Liver (tissue), 9 donors: ENCODE measurements around the gene LMNTD2. TPM values are rescaled to one million over a fixed set of nuclear protein-coding genes. Genes with fewer than 3 reads are reported as not detected.

Experiments used
- DNase-seq: peaks from one replicate; pipeline ENCODE4 v3.0.0-alpha.2; 2017; ENCODE audit warnings: low spot score
- H3K27ac ChIP-seq, 2 donors: one replicate each; pipeline ENCODE4 v1.7.0; 2013; ENCODE audit warnings: inconsistent platforms in 2 of 2, low read length in 2 of 2, control low read depth in 1 of 2, low read depth in 1 of 2, mild to moderate bottlenecking in 1 of 2
- H3K27me3 ChIP-seq, 4 donors: one replicate each; pipeline versions ENCODE4 v1.6.1 to v1.7.0; 2013; ENCODE audit warnings: low read length in 3 of 4, inconsistent platforms in 1 of 4, mild to moderate bottlenecking in 1 of 4, moderate library complexity in 1 of 4; ENCODE audit not compliant: control insufficient read depth in 4 of 4, insufficient read depth in 4 of 4
- H3K36me3 ChIP-seq, 4 donors: one replicate each; pipeline versions ENCODE4 v1.6.1 to v1.7.0; 2013; ENCODE audit warnings: low read length in 3 of 4, mild to moderate bottlenecking in 3 of 4, low read depth in 1 of 4, moderate library complexity in 1 of 4; ENCODE audit not compliant: control insufficient read depth in 4 of 4, insufficient read depth in 3 of 4
- H3K4me1 ChIP-seq, 4 donors: one replicate each; pipeline versions ENCODE4 v1.6.1 to v1.7.0; 2013; ENCODE audit warnings: low read length in 3 of 4, mild to moderate bottlenecking in 3 of 4, moderate library complexity in 1 of 4; ENCODE audit not compliant: control insufficient read depth in 4 of 4, insufficient read depth in 4 of 4
- H3K4me3 ChIP-seq, 3 donors: one replicate each; pipeline versions ENCODE4 v1.6.1 to v1.7.0; 2013; ENCODE audit warnings: low read length in 3 of 3, control low read depth in 1 of 3, low read depth in 1 of 3, mild to moderate bottlenecking in 1 of 3
- H3K9ac ChIP-seq, 2 donors: one replicate each; pipeline ENCODE4 v1.7.0; 2013; ENCODE audit warnings: low read length in 2 of 2, mild to moderate bottlenecking in 2 of 2, moderate library complexity in 2 of 2, control low read depth in 1 of 2, low read depth in 1 of 2
- H3K9me3 ChIP-seq, 4 donors: one replicate each; pipeline versions ENCODE4 v1.6.1 to v1.7.0; 2013; ENCODE audit warnings: low read length in 3 of 4; ENCODE audit not compliant: control insufficient read depth in 4 of 4
- EGR1 ChIP-seq, 2 donors: IDR thresholded peaks; 2 replicates each; pipeline ENCODE4 v1.6.1; 2016 to 2018; ENCODE audit warnings: antibody characterized with exemption in 2 of 2, low read depth in 2 of 2
- FOXA1 ChIP-seq: IDR thresholded peaks from 2 replicates; pipeline ENCODE4 v1.6.1; 2016; ENCODE audit warnings: antibody characterized with exemption
- FOXA2 ChIP-seq: IDR thresholded peaks from 2 replicates; pipeline ENCODE4 v1.6.1; 2016; ENCODE audit warnings: antibody characterized with exemption
- GABPA ChIP-seq, 2 donors: IDR thresholded peaks in 1 of 2; conservative IDR thresholded peaks in 1 of 2; 2 replicates each; pipeline ENCODE4 v1.6.1; 2016; ENCODE audit warnings: antibody characterized with exemption in 2 of 2, mild to moderate bottlenecking in 1 of 2, moderate library complexity in 1 of 2
- HNF4A ChIP-seq, 2 donors: conservative IDR thresholded peaks; 2 replicates each; pipeline ENCODE4 v1.6.1; 2016; ENCODE audit warnings: antibody characterized with exemption in 2 of 2, mild to moderate bottlenecking in 2 of 2
- HNF4G ChIP-seq: IDR thresholded peaks from 2 replicates; pipeline ENCODE4 v1.6.1; 2016; ENCODE audit warnings: antibody characterized with exemption
- JUND ChIP-seq, 2 donors: IDR thresholded peaks; 2 replicates each; pipeline ENCODE4 v1.6.1; 2016; ENCODE audit warnings: antibody characterized with exemption in 2 of 2
- NR2F2 ChIP-seq: IDR thresholded peaks from 2 replicates; pipeline ENCODE4 v1.6.1; 2016; ENCODE audit warnings: antibody characterized with exemption
- RAD21 ChIP-seq, 2 donors: IDR thresholded peaks; 2 replicates each; pipeline ENCODE4 v1.6.1; 2016; ENCODE audit warnings: antibody characterized with exemption in 2 of 2, mild to moderate bottlenecking in 2 of 2
- RXRA ChIP-seq, 2 donors: IDR thresholded peaks; 2 replicates each; pipeline ENCODE4 v1.6.1; 2017 to 2018; ENCODE audit warnings: antibody characterized with exemption in 2 of 2, mild to moderate bottlenecking in 1 of 2
- SP1 ChIP-seq: IDR thresholded peaks from 2 replicates; pipeline ENCODE4 v1.6.1; 2018; ENCODE audit warnings: antibody characterized with exemption, mild to moderate bottlenecking
- TAF1 ChIP-seq: conservative IDR thresholded peaks from 2 replicates; pipeline ENCODE4 v1.6.1; 2016; ENCODE audit warnings: antibody characterized with exemption, mild to moderate bottlenecking
- WGBS: extraction: QIAGEN DNeasy Blood & Tissue Kit; methylation state at CpG from one replicate; pipeline ENCODE4 v1.1.7; 2013; 5-methylcytosine and 5-hydroxymethylcytosine counted together
- polyA plus RNA-seq, 2 donors: library from polyadenylated mRNA; stranded (reverse) in 1 of 2; unstranded in 1 of 2; fragments of 200-250 nt in 1 of 2; fragments of >200 nt in 1 of 2; fragmentation: Nextera tagmentation in 1 of 2; extraction: Ambion mirVana in 1 of 2; gene quantifications; one replicate each; pipeline versions ENCODE4 v1.2.1 to v1.2.3, GENCODE V29; 2013 to 2015
- total RNA-seq, 2 donors: library from RNA; depleted of rRNA; stranded (reverse); fragments of >200 nt; gene quantifications; one replicate each; pipeline ENCODE4 v1.2.3, GENCODE V29; 2014
- TF ChIP-seq, protein P1 (sequence below): IDR thresholded peaks from 2 replicates; pipeline ENCODE4 v1.6.1; 2016; ENCODE audit warnings: antibody characterized with exemption, mild to moderate bottlenecking
- TF ChIP-seq, protein P2 (sequence below): IDR thresholded peaks from 2 replicates; pipeline ENCODE4 v1.6.1; 2016; ENCODE audit warnings: antibody characterized with exemption
- TF ChIP-seq, protein P3 (sequence below): IDR thresholded peaks from 2 replicates; pipeline ENCODE4 v1.6.1; 2016; ENCODE audit warnings: antibody characterized with exemption
- donor health status: healthy.
- donor health status: healthy.
- donor health status: healthy.
- donor health status: healthy.
- donor health status: healthy.

LMNTD2 gene
- total and polyA plus RNA-seq, 4 donors, result 1.2 to 4.6 (median 2.3) TPM

DNA sequence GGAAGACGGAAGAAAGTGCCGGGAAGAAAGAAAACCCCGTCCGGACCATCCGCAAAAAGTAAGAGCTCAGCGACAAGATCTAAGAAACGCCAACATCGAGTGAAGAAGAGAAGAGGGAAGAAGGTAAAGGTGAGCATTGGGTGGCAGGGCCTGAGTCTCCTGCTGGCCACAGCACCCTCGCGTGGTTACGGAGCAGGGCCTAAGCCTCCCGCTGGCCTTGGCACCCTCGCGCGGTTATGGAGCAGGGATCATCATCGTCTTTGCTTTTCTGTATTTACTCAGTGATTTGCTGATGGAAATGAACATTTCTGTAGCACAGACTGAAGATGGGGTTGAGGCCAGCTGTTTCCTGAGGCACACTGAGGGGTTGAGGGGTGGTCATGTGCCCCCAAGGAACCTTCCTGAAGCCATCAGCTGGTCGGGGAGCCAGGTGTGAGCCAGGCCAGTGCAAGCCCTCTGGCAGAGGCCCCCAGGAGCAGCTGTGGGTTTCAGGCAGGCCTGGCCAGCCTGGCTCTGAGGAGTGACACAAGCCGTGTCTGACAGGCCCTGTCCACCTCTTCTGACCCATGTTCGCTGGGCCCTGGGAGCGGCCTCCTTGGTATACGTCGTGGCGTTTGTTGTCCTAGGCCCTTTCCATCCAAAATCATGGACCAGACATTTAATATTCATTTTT, 41.2 kb upstream of the LMNTD2 start:
- WGBS, result 93% methylated on average over 23 of the region's 23 CpGs
- Histone ChIP-seq H3K4me1 (peaks cover 6 to 25% (median 6%) of the 10 kb centered on the region in 4 donors), H3K27ac (no peak overlapping the region), H3K4me3 (no peak overlapping the region), H3K36me3 (peaks cover 23 to 69% (median 46%) of the 10 kb centered on the region in 4 donors), H3K27me3 (no peaks in the 10 kb centered on the region), H3K9ac (no peak overlapping the region), H3K9me3 (no peaks in the 10 kb centered on the region)
- TF ChIP-seq, protein P1, sequence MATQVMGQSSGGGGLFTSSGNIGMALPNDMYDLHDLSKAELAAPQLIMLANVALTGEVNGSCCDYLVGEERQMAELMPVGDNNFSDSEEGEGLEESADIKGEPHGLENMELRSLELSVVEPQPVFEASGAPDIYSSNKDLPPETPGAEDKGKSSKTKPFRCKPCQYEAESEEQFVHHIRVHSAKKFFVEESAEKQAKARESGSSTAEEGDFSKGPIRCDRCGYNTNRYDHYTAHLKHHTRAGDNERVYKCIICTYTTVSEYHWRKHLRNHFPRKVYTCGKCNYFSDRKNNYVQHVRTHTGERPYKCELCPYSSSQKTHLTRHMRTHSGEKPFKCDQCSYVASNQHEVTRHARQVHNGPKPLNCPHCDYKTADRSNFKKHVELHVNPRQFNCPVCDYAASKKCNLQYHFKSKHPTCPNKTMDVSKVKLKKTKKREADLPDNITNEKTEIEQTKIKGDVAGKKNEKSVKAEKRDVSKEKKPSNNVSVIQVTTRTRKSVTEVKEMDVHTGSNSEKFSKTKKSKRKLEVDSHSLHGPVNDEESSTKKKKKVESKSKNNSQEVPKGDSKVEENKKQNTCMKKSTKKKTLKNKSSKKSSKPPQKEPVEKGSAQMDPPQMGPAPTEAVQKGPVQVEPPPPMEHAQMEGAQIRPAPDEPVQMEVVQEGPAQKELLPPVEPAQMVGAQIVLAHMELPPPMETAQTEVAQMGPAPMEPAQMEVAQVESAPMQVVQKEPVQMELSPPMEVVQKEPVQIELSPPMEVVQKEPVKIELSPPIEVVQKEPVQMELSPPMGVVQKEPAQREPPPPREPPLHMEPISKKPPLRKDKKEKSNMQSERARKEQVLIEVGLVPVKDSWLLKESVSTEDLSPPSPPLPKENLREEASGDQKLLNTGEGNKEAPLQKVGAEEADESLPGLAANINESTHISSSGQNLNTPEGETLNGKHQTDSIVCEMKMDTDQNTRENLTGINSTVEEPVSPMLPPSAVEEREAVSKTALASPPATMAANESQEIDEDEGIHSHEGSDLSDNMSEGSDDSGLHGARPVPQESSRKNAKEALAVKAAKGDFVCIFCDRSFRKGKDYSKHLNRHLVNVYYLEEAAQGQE, result no peak
- no peak for TF ChIP-seq SP1
- no peak for TF ChIP-seq RXRA (IDR thresholded peaks at IDR 0.05)
- no peak for TF ChIP-seq TAF1
- no peak for DNase-seq

DNA sequence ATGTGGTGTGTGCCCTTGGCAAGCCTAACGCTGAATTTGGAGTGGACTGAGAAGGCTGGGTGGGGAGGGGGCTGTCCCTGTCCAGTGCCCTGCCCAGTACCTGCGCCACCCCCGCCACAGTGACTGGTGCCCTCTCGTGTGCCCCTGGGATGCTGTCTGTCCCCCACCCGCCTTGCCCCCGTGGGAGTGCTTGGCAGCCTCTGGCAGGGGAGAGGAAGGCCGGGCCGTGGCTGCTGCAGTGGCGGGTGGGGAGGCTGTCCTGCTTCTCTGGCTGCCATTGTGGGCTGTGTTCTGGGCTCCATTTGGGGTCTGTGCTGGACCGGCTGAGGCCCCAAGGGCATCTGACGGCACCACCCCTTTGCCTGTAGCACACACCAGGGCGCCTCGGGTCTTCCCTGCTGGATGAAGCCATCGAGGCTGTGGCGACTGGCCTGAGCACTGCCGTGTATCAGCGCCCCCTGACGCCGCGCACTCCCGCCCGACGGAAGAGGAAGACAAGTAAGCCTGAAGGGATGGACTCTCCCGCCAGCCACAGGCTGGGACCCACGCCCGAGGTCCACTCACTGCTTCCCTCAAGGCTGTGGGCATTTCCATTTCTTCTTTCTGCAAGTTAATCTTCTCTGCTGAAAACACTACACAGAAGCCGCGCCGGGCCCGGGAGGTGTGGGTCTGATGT, 37.6 kb upstream of the LMNTD2 start:
- no peak for TF ChIP-seq EGR1 (IDR thresholded peaks at IDR 0.05; ENCODE audit: low read depth in 2 of 2)
- no peak for TF ChIP-seq FOXA2
- no peak for TF ChIP-seq GABPA (IDR thresholded peaks at IDR 0.05 in 1 of 2, conservative IDR thresholded peaks at IDR 0.05 in 1 of 2)
- TF ChIP-seq, protein P2, sequence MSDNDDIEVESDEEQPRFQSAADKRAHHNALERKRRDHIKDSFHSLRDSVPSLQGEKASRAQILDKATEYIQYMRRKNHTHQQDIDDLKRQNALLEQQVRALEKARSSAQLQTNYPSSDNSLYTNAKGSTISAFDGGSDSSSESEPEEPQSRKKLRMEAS, result no peak
- no peak for TF ChIP-seq HNF4A (conservative IDR thresholded peaks at IDR 0.05)
- TF ChIP-seq SP1, result no peak
- no peak for TF ChIP-seq JUND (IDR thresholded peaks at IDR 0.05)
- no peak for TF ChIP-seq NR2F2
- no peak for TF ChIP-seq TAF1
- TF ChIP-seq RXRA (IDR thresholded peaks at IDR 0.05), result no peak
- no peak for TF ChIP-seq RAD21 (IDR thresholded peaks at IDR 0.05)
- no peak for TF ChIP-seq FOXA1
- TF ChIP-seq HNF4G, result no peak
- TF ChIP-seq, protein P3, sequence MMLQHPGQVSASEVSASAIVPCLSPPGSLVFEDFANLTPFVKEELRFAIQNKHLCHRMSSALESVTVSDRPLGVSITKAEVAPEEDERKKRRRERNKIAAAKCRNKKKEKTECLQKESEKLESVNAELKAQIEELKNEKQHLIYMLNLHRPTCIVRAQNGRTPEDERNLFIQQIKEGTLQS, result no peak
- 96% methylated on average over 30 of the region's 30 CpGs for whole genome bisulfite sequencing
- Histone ChIP-seq H3K27ac (no peak overlapping the region), H3K27me3 (no peaks in the 10 kb centered on the region), H3K4me3 (no peak overlapping the region), H3K36me3 (peaks cover 22 to 74% (median 45%) of the 10 kb centered on the region in 4 donors), H3K9ac (no peak overlapping the region), H3K4me1 (peaks cover 3 to 4% (median 4%) of the 10 kb centered on the region in 4 donors), H3K9me3 (no peaks in the 10 kb centered on the region)
- no peak for DNase-seq
